Ishikawa (cell line): Measurements from ENCODE around the gene CORO2B.

ENCODE experiments used
- CEBPB ChIP-seq: IDR thresholded peaks from 2 replicates; pipeline ENCODE4 v1.6.1; 2012
- CREB1 ChIP-seq: IDR thresholded peaks from 2 replicates; pipeline ENCODE4 v1.6.1; 2012; ENCODE audit warnings: low read depth
- EGR1 ChIP-seq: IDR thresholded peaks from 2 replicates; pipeline ENCODE4 v1.6.1; 2012
- EP300 ChIP-seq: IDR thresholded peaks from 2 replicates; pipeline ENCODE4 v1.6.1; 2012; ENCODE audit warnings: borderline replicate concordance
- FOXM1 ChIP-seq: IDR thresholded peaks from 2 replicates; pipeline ENCODE4 v1.6.1; 2012; ENCODE audit warnings: low read depth, borderline replicate concordance
- MAX ChIP-seq: IDR thresholded peaks from 2 replicates; pipeline ENCODE4 v1.6.1; 2012
- NFIC ChIP-seq: IDR thresholded peaks from 2 replicates; pipeline ENCODE4 v1.6.1; 2012
- RAD21 ChIP-seq: IDR thresholded peaks from 2 replicates; pipeline ENCODE4 v1.6.1; 2012; ENCODE audit warnings: low read depth
- REST ChIP-seq: IDR thresholded peaks from 2 replicates; pipeline ENCODE4 v1.6.1; 2012; ENCODE audit warnings: low read depth, mild to moderate bottlenecking
- TAF1 ChIP-seq: IDR thresholded peaks from 2 replicates; pipeline ENCODE4 v1.6.1; 2012; ENCODE audit warnings: low read depth, mild to moderate bottlenecking
- TCF12 ChIP-seq: IDR thresholded peaks from 2 replicates; pipeline ENCODE4 v1.6.1; 2012; ENCODE audit warnings: low read depth
- TEAD4 ChIP-seq: IDR thresholded peaks from 2 replicates; pipeline ENCODE4 v1.6.1; 2012
- USF1 ChIP-seq: IDR thresholded peaks from 2 replicates; pipeline ENCODE4 v1.6.1; 2012
- YY1 ChIP-seq: IDR thresholded peaks from 2 replicates; pipeline ENCODE4 v1.6.1; 2012; ENCODE audit warnings: low read depth
- ZBTB7A ChIP-seq: IDR thresholded peaks from 2 replicates; pipeline ENCODE4 v1.6.1; 2012; ENCODE audit warnings: low read depth

CORO2B gene

GRCh38 chr15:68550004-68550403 is 28.8 kb upstream of the CORO2B start:
- TF ChIP-seq USF1 (no peak), EP300 (no peak), EGR1 (no peak), REST (no peak), MAX (no peak), TAF1 (no peak), FOXM1 (no peak)

- TF ChIP-seq ZBTB7A, result no peak
- TF ChIP-seq RAD21, result peak; percentile 83
Measured at GRCh38 chr15:68550498-68551295, 28.1 kb upstream of the CORO2B start.

- TF ChIP-seq CREB1 (no peak), TEAD4 (no peak), TCF12 (no peak), RAD21 (no peak), ZBTB7A (no peak), USF1 (no peak), YY1 (no peak), TAF1 (no peak), NFIC (no peak), MAX (no peak), EP300 (no peak), FOXM1 (no peak), CEBPB (no peak), EGR1 (no peak)
Measured at GRCh38 chr15:68551296-68551635, 27.5 kb upstream of the CORO2B start.

GRCh38 chr15:68552344-68552743 is 26.4 kb upstream of the CORO2B start:
- TF ChIP-seq CREB1, result no peak
- no peak for TF ChIP-seq EGR1
- TF ChIP-seq TCF12, result no peak
- TF ChIP-seq TAF1, result no peak
- TF ChIP-seq EP300, result no peak
- TF ChIP-seq FOXM1, result no peak
- no peak for TF ChIP-seq YY1
- TF ChIP-seq MAX, result no peak
- no peak for TF ChIP-seq CEBPB
- TF ChIP-seq NFIC, result no peak
- no peak for TF ChIP-seq ZBTB7A
- TF ChIP-seq REST, result no peak
- no peak for TF ChIP-seq USF1
- TF ChIP-seq TEAD4, result no peak
- TF ChIP-seq RAD21, result no peak

GRCh38 chr15:68552773-68553172 is 26.0 kb upstream of the CORO2B start:
- TF ChIP-seq TAF1 (no peak), TEAD4 (no peak), USF1 (no peak), EGR1 (no peak), REST (no peak), FOXM1 (no peak), CEBPB (no peak), EP300 (no peak), TCF12 (no peak), NFIC (no peak), MAX (no peak), CREB1 (no peak), RAD21 (no peak), YY1 (no peak), ZBTB7A (no peak)
